22Rv1 (cell line): ENCODE data around the gene DENND4B.
A peak's percentile ranks its signal among the peaks of the same experiment; 100 is the strongest.

Experiments used
- CTCF ChIP-seq: fragments of 450-650 bp; IDR thresholded peaks from 2 replicates; pipeline ENCODE4 v1.5.1; 2017; ENCODE audit warnings: mild to moderate bottlenecking
- ZFX ChIP-seq: fragments of 450-650 bp; IDR thresholded peaks from 2 replicates; pipeline ENCODE4 v1.6.1; 2017; ENCODE audit warnings: antibody characterized with exemption, borderline replicate concordance

GRCh38 chr1:153929981-153930948 is 16.3 kb downstream of the DENND4B start:
- TF ChIP-seq CTCF (0 out of 2 replicates have a peak, but pooled peaks have one; percentile 16), ZFX (no peak)
